IPS-20b (cell line): ENCODE measurements around the gene GJB2.

Experiments
- H3K27ac ChIP-seq: one replicate; pipeline ENCODE4 v1.5.1; 2013; ENCODE audit warnings: low read length
- H3K27me3 ChIP-seq: 2 replicates; pipeline ENCODE4 v1.6.1; 2013; ENCODE audit warnings: mild to moderate bottlenecking, low read length, inconsistent platforms; ENCODE audit not compliant: insufficient read depth
- H3K36me3 ChIP-seq: 2 replicates; pipeline ENCODE4 v1.6.1; 2013; ENCODE audit warnings: low read depth, mild to moderate bottlenecking, inconsistent platforms, low read length, moderate library complexity; ENCODE audit not compliant: insufficient read depth
- H3K4me1 ChIP-seq: 2 replicates; pipeline ENCODE4 v1.6.1; 2013; ENCODE audit warnings: mild to moderate bottlenecking, control low read depth, inconsistent platforms, low read length, moderate library complexity; ENCODE audit not compliant: insufficient read depth
- H3K4me3 ChIP-seq: 2 replicates; pipeline ENCODE4 v1.5.1; 2013; ENCODE audit warnings: mild to moderate bottlenecking, low read length, inconsistent platforms
- H3K9ac ChIP-seq: 2 replicates; pipeline ENCODE4 v1.6.1; 2013; ENCODE audit warnings: low read depth, mild to moderate bottlenecking, inconsistent platforms, low read length, moderate library complexity
- H3K9me3 ChIP-seq: 2 replicates; pipeline ENCODE4 v1.6.1; 2013; ENCODE audit warnings: mild to moderate bottlenecking, low read depth, low read length, inconsistent platforms; ENCODE audit not compliant: insufficient read depth

GJB2 gene

DNA sequence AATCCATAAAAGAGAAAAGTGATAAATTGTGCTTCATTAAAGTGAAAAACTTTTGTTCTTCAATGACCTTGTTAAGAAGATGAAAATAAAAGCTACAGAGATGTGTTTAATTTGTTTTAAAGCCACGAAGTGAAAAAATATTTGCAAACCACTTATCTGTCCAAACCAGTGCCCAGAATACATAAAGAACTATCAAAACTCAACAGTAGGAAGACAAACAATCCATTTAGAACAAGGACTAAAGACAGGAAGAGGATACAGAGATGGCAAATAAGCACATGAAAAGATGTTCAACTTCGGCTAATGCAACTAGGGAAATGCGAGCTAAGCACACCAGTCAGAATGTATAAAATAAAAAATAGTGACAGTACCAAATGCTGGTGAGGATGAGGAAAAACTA is 24.4 kb upstream of the GJB2 start:
- Histone ChIP-seq H3K27ac (no peak overlapping the region), H3K9me3 (no peaks in the 10 kb centered on the region), H3K27me3 (no peaks in the 10 kb centered on the region), H3K4me3 (no peak overlapping the region), H3K4me1 (no peaks in the 10 kb centered on the region), H3K36me3 (no peaks in the 10 kb centered on the region), H3K9ac (no peak overlapping the region)

DNA sequence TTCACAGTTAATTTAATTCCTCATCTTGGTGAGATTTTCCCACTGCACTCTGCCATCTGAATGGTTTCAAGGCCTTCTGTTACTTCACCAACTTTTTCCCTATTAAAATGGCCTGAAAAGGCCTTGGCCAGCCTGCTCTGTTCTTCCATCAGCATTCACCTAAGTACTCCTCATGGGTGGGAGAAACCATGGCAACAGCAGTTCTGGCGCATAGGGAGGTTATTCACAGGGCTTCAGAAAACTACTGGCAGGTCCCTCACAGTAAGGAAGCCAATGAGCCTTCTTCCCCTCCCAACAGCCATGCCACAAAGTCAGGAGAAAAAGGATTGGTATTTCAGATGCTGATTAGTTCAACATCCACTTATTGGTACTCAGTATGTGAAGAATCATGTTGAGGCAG is 17.2 kb upstream of the GJB2 start:
- H3K27me3 ChIP-seq: no peaks in the 10 kb centered on the region
- H3K27ac ChIP-seq: no peak overlapping the region
- H3K9ac ChIP-seq: no peak overlapping the region
- no peaks in the 10 kb centered on the region for H3K36me3 ChIP-seq
- H3K4me3 ChIP-seq: no peak overlapping the region
- no peaks in the 10 kb centered on the region for H3K4me1 ChIP-seq
- no peaks in the 10 kb centered on the region for H3K9me3 ChIP-seq

DNA sequence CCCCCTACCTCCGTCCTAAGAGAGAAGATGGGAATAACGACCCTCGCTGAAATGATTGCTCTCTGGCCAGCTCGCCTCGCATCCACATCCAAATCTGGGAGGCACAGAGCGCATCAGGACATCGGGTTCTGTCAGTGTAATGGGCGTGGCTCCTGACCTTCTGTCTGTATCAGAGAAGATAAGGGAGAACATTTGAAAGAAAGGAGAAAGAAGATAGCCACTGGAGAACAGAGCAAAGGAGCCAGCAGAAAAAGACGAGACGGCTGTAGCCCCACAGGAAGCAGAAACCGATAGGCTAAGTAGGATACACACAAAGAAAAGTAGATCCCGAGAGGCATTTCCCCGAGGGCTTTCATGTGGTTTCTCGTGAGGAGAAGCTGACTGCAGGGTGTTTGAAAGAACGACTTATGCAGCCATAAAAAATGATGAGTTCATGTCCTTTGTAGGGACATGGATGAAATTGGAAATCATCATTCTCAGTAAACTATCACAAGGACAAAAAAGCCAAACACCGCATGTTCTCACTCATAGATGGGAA is 14.0 kb upstream of the GJB2 start:
- Histone ChIP-seq H3K36me3 (no peaks in the 10 kb centered on the region), H3K4me1 (no peaks in the 10 kb centered on the region), H3K9me3 (no peaks in the 10 kb centered on the region; the same call in 1 of the 2 replicates), H3K27me3 (no peaks in the 10 kb centered on the region), H3K9ac (no peak overlapping the region), H3K27ac (no peak overlapping the region), H3K4me3 (no peak overlapping the region)

DNA sequence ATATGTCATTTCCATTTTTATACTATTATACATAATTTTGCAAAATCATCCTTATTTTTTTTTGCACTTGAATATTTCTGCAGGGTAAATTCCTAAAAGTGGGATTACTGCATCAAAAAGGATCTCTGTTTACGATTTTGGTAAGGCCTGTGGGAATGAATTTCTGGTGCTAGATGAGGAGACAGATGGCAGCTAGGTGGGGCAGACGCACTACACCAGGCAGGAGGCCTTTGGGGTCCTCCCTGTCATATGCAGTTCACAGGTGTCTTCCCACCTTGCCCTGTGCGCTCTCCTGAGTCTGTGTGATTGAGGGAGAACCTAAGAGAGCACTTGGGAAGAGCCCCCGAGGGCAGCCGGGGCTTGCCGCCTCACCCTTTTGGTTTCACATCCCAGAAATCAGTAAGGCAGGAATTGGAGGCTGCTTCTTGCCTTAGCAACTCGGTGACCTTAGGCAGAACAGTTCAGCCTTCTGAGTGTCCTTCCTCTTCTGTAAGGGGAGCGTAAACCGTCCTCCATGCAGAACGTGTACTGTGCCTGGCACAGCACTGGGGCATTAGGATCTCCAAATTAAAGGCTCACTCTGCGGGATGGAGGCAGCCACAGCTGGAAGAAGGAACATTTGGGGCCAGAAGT is 13.4 kb upstream of the GJB2 start:
- no peak overlapping the region for H3K9ac ChIP-seq
- H3K27me3 ChIP-seq: no peaks in the 10 kb centered on the region
- H3K36me3 ChIP-seq: no peaks in the 10 kb centered on the region
- H3K9me3 ChIP-seq: no peaks in the 10 kb centered on the region; the same call in 1 of the 2 replicates
- H3K4me3 ChIP-seq: no peak overlapping the region
- no peaks in the 10 kb centered on the region for H3K4me1 ChIP-seq
- H3K27ac ChIP-seq: no peak overlapping the region

DNA sequence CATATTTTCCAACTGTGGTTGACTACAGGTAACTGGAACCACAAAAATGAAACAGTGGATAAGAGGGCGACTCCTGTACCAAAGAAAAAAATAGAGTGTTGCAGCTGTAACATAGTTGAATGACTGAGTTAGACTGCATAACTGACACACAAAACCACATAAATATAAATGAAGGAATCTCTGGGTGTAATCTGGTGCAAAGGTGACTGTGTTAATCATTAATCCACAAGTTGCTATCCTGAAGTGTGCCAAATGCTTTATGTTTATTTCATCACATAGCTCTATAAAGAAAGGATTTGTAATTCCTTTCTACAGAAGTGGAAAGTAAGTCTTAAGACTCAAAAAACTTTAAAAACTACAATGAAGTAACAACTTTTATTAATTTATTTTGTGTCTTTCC is 6.0 kb upstream of the GJB2 start:
- peaks cover 35% of the 10 kb centered on the region for H3K27me3 ChIP-seq
- H3K36me3 ChIP-seq: no peaks in the 10 kb centered on the region
- H3K9me3 ChIP-seq: no peaks in the 10 kb centered on the region; the same call in 1 of the 2 replicates

DNA sequence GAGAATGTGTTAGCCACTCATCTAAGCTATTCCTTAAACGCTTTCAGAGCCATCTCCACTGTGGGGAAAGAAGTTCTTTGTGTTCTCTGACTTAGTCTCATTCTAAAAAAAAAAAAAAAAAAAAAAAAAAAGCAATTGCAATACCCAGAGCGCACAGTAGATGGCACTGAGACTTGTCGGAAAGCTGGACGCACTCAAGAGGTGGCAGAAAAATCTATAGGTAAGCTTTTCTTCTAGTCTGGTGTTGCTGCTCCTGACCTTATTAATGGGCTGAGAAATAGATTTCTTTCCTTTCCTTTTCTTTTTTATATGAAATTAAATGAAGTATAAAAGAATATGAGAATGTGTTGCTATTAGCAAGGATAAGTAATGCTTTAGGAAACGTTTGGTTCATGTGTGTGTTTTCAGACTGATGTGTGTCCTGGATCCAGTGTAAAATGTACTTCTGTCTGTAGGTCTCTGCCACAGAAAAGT is 4.7 kb upstream of the GJB2 start:
- Histone ChIP-seq H3K27me3 (peaks cover 49% of the 10 kb centered on the region), H3K9ac (no peak overlapping the region), H3K36me3 (no peaks in the 10 kb centered on the region), H3K4me1 (peaks cover 8% of the 10 kb centered on the region; the same call in 1 of the 2 replicates), H3K4me3 (no peak overlapping the region), H3K9me3 (no peaks in the 10 kb centered on the region; the same call in 1 of the 2 replicates), H3K27ac (no peak overlapping the region)

More for the DNA sequence above, 6.0 kb upstream of the GJB2 start:
- no peak overlapping the region for H3K4me3 ChIP-seq
- H3K4me1 ChIP-seq: peaks cover 6% of the 10 kb centered on the region; the same call in 1 of the 2 replicates
- no peak overlapping the region for H3K27ac ChIP-seq
- no peak overlapping the region for H3K9ac ChIP-seq

DNA sequence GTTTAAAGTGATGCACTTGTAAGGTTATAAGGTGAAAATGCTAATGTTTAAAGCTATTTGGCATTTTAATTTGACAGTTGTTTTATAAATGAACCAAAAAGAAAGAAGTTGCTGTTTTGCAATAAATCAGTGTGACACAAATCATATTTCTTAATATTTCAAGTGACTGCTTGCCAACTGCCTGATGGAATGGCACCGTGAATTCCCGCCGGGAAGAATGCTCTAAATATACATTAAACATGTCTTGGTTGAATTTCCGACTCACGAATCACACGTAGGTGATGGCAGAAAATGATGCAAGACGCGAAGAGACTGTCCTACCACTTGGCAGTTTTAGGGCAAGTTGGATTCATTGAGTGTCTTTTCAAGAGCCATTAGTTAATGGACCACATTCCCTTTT is 3.1 kb upstream of the GJB2 start:
- Histone ChIP-seq H3K9ac (no peak overlapping the region), H3K9me3 (no peaks in the 10 kb centered on the region), H3K27ac (no peak overlapping the region), H3K4me3 (no peak overlapping the region), H3K36me3 (no peaks in the 10 kb centered on the region), H3K27me3 (peaks cover 65% of the 10 kb centered on the region), H3K4me1 (peaks cover 11% of the 10 kb centered on the region; the same call in 1 of the 2 replicates)

DNA sequence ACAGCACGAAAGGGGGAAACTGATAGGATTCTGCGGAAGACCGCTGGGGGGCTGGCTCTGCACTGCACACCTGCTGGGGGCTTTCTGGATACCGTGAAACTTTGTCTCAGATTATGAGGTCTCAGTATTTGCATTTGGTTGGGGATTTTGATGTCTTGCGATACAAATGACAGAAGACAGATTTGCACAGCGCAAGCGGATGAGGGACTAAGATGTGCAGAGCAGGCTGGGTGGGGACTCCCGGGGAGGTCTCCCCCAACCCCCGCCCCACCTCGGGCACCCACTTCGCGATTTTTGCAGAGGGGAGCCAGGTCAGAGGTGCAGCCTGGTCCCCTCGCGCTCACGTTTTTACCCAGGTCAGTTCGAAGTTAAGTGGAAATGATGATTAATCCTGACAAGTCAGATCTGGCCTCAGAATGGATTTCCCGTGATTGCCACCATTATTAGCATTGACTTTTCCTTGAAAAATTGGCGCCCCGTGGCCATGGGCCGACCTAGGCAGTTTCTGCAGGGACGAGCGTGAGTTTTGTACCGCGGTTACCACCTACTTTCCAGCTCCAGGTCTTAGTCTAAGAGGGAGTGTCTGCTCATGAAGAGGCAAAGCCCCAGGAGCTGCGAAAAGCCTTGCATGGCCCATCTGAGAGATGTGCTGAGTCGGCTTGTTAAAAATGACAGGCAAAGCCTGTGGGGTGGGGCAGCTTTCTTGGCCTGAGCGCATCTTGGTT is 1.3 kb upstream of the GJB2 start:
- Histone ChIP-seq H3K4me3 (peak overlapping the region; percentile 55), H3K27me3 (peaks cover 82% of the 10 kb centered on the region), H3K4me1 (peaks cover 11% of the 10 kb centered on the region; the same call in 1 of the 2 replicates), H3K9ac (no peak overlapping the region), H3K9me3 (no peaks in the 10 kb centered on the region), H3K36me3 (no peaks in the 10 kb centered on the region), H3K27ac (no peak overlapping the region)

DNA sequence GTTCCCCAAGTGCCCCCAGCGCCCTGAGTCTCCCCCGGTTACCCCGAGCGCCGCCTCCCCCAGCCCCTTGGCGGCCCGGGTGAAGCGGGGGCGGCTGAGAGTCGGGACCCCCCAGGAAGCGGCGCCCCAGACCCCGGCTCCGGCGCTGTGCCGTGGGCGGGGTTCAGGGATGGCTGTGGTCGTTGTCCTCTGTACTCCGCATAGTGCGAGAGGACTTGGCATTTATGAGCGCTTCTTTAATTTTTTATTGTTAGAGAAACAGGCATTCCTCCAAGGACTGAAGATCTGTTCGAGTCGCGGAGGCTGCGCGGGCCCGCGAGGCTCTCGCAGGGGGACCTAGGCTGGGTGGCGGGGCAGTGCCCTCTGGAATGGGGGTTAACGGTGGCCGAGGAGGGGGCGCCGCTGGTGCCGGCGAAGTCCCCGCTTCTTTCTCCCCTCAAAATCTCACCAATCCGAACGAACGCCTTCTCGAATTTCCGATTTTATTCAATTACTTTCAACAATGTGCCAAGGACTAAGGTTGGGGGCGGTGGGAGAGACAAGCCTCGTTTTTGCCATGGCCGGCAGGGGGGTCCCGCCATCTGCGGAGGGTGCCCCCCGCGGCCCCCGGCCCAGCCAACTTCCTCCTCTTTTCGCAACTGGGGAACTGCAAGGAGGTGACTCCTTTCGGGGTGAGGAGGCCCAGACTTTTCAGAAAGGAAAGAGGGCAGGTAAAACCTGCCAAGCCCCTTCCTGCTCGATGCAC is 596 bp upstream of the GJB2 start:
- peak overlapping the region; percentile 55 for H3K4me3 ChIP-seq
- no peaks in the 10 kb centered on the region for H3K36me3 ChIP-seq
- peaks cover 90% of the 10 kb centered on the region for H3K27me3 ChIP-seq
- H3K9ac ChIP-seq: no peak overlapping the region
- H3K9me3 ChIP-seq: no peaks in the 10 kb centered on the region
- H3K4me1 ChIP-seq: peaks cover 11% of the 10 kb centered on the region; the same call in 1 of the 2 replicates
- no peak overlapping the region for H3K27ac ChIP-seq

DNA sequence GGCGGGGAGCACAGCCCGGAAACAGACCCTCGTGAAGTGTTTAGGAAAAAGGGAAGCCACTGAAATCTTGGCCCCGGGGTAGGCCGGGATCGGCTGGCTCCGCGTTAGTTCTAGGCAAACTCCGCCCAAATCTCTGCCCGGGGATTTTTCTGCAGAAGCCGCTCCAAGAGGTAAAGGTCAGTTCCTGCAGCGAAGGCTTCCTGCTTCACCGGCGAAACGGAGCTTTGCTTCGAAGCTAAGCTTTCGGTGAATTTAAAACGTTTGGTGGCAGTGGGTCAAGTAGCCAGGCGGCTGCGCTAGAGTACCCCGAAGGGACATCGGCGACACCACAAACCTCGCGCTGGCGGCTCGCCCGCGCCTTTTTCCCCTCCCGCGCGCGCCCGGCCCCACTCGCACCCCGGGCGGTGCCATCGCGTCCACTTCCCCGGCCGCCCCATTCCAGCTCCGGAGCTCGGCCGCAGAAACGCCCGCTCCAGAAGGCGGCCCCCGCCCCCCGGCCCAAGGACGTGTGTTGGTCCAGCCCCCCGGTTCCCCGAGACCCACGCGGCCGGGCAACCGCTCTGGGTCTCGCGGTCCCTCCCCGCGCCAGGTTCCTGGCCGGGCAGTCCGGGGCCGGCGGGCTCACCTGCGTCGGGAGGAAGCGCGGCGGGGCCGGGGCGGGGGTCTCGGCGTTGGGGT is 441 bp downstream of the GJB2 start:
- H3K36me3 ChIP-seq: no peaks in the 10 kb centered on the region
- peak overlapping the region; percentile 66 for H3K4me3 ChIP-seq
- H3K27ac ChIP-seq: no peak overlapping the region
- H3K27me3 ChIP-seq: peaks cover 91% of the 10 kb centered on the region
- peaks cover 11% of the 10 kb centered on the region; the same call in 1 of the 2 replicates for H3K4me1 ChIP-seq
- no peak overlapping the region for H3K9ac ChIP-seq
- no peaks in the 10 kb centered on the region for H3K9me3 ChIP-seq
